ENCODE measurements around the gene KLHL3.
"Not testable (repeated sequence)": the region's sequence is repeated elsewhere in the genome, so short reads cannot be mapped to it uniquely, and the experiment has no call there.

Gene KLHL3

DNA sequence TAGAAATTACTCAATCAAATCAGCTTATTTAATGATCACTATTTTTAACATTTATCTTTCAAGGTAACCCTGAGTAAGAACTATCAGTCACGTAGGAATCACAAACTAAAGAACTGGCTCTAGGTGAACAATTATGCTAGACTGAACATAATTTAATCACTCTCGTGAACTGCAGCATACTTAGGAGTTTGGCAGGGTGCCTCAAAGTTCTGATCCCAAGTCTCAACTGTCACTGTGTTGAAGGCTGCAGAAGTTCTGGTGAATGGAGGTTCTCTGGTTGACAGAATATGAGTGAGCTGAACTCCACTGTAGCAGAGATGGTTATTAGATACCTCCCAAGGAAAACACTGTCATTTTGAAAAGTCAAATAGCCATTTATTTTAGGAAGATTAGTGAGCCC, 89.1 kb downstream of the KLHL3 start:
- WGBS, result 97% methylated on average over 2 of the region's 2 CpGs
- H3K9me3 ChIP-seq (ENCODE audit: insufficient read depth, low read depth, low read length), result no peaks in the 10 kb centered on the region

DNA sequence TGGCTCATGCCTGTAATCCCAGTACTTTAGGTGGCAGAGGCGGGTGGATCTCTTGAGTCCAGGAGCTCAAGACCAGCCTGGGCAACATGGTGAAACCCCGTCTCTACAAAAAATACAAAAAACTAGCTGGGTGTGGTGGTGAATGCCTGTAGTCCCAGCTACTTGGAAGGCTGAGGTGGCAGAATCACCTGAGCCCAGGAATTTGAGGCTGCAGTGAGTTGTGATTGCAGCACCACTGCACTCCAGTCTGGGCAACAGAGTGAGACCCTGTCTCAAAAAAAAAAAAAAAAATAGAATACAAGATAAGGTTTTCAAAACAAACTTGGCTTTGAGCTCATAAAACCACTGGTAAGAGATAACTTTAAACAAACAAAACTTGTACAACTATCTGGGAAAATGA, 92.8 kb downstream of the KLHL3 start:
- H3K9ac ChIP-seq (ENCODE audit: low read depth, low read length); H3K9me3 ChIP-seq (ENCODE audit: insufficient read depth, low read depth, low read length); H3K27ac ChIP-seq (ENCODE audit: low read depth, low read length); H3K36me3 ChIP-seq (ENCODE audit: insufficient read depth, low read length); H3K4me3 ChIP-seq (ENCODE audit: low read length); H3K27me3 ChIP-seq (ENCODE audit: insufficient read depth, low read length); H3K4me1 ChIP-seq (ENCODE audit: insufficient read depth, low read length): not testable (repeated sequence)
- 96% methylated on average over 2 of the region's 2 CpGs for WGBS

More for the DNA sequence above, 89.1 kb downstream of the KLHL3 start:
- Histone ChIP-seq H3K36me3 (ENCODE audit: insufficient read depth, low read length) (0 out of 2 replicates have a peak, but pooled peaks cover 8% of the 10 kb centered on the region), H3K4me1 (ENCODE audit: insufficient read depth, low read length) (no peaks in the 10 kb centered on the region), H3K9ac (ENCODE audit: low read depth, low read length) (no peak overlapping the region), H3K27ac (ENCODE audit: low read depth, low read length) (no peak overlapping the region), H3K4me3 (ENCODE audit: low read length) (no peak overlapping the region), H3K27me3 (ENCODE audit: insufficient read depth, low read length) (no peaks in the 10 kb centered on the region)

DNA sequence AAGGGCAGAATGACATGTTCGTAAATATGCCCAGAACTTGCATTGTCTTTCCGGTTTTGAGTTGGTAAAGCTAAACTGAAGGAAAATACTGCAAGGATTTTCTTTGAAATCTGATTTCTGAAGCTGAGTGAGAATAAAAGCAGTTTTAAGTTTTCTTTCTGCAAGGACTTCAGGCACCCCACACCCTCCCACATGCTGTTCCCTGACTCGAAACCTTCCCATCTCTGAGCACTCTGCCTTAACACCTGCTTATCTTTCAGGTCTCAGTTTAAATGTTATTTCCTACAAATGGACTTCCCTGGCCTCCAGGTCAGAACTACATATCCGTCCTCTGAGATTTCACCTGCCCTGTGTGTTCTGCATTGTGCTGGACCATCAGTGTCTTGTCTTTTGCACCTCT, 93.8 kb downstream of the KLHL3 start:
- Histone ChIP-seq H3K4me1 (ENCODE audit: insufficient read depth, low read length) (no peaks in the 10 kb centered on the region), H3K36me3 (ENCODE audit: insufficient read depth, low read length) (peaks cover 8% of the 10 kb centered on the region; the same call in 1 of the 2 replicates), H3K4me3 (ENCODE audit: low read length) (no peak overlapping the region), H3K27me3 (ENCODE audit: insufficient read depth, low read length) (no peaks in the 10 kb centered on the region), H3K9me3 (ENCODE audit: insufficient read depth, low read depth, low read length) (no peaks in the 10 kb centered on the region), H3K27ac (ENCODE audit: low read depth, low read length) (no peak overlapping the region), H3K9ac (ENCODE audit: low read depth, low read length) (no peak overlapping the region)
- WGBS, result 94% methylated on average over 4 of the region's 4 CpGs

DNA sequence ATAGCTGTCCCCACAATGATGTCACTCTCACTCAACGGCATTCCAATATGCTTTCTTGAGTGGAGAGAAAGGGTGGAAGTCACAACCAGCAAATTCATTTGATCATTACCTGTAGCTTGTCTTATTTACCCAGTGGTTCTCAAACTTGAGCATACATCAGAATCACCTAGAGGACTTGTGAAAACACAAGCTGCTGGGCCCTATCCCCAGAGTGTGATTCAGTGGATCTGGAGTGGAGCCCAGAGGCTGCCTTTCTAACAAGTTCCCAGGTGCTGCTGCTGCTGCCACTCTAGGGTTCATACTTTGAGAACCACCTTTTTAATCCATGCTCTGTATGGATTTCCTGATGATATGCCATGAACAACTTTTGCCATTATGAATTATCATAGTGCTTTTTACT, 94.7 kb downstream of the KLHL3 start:
- no peaks in the 10 kb centered on the region for H3K9me3 ChIP-seq (ENCODE audit: insufficient read depth, low read depth, low read length)
- H3K36me3 ChIP-seq (ENCODE audit: insufficient read depth, low read length), result peaks cover 6% of the 10 kb centered on the region; the same call in 1 of the 2 replicates
- H3K27ac ChIP-seq (ENCODE audit: low read depth, low read length), result no peak overlapping the region
- H3K4me3 ChIP-seq (ENCODE audit: low read length), result no peak overlapping the region
- H3K4me1 ChIP-seq (ENCODE audit: insufficient read depth, low read length), result no peaks in the 10 kb centered on the region
- 100% methylated on average over 1 of the region's 1 CpG for WGBS
- no peak overlapping the region for H3K9ac ChIP-seq (ENCODE audit: low read depth, low read length)
- H3K27me3 ChIP-seq (ENCODE audit: insufficient read depth, low read length), result no peaks in the 10 kb centered on the region

DNA sequence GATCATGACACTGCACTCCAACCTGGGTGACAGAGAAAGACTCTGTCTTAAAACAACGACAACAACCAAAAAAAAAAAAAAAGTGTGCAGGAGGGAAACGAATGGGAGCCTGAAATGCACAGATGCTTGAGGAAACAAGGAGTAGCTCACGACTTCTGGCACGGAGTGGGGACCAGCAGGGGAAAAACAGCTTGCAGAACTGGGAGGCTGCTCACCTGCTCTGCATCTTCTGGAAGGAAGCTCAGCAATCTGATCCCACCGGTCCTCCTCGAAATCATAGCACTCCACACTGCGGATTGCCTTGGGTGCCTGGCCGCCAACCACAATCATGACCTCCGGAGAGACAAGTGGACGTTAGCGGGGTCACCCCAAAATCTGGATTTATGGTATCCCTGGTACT, 96.2 kb downstream of the KLHL3 start:
- WGBS, result 85% methylated on average over 11 of the region's 11 CpGs
- H3K9ac ChIP-seq (ENCODE audit: low read depth, low read length), result no peak overlapping the region
- no peak overlapping the region for H3K27ac ChIP-seq (ENCODE audit: low read depth, low read length)
- peaks cover 6% of the 10 kb centered on the region; the same call in 1 of the 2 replicates for H3K36me3 ChIP-seq (ENCODE audit: insufficient read depth, low read length)
- no peaks in the 10 kb centered on the region; the same call in 1 of the 2 replicates for H3K4me1 ChIP-seq (ENCODE audit: insufficient read depth, low read length)
- H3K27me3 ChIP-seq (ENCODE audit: insufficient read depth, low read length), result no peaks in the 10 kb centered on the region
- no peaks in the 10 kb centered on the region for H3K9me3 ChIP-seq (ENCODE audit: insufficient read depth, low read depth, low read length)
- no peak overlapping the region for H3K4me3 ChIP-seq (ENCODE audit: low read length)

DNA sequence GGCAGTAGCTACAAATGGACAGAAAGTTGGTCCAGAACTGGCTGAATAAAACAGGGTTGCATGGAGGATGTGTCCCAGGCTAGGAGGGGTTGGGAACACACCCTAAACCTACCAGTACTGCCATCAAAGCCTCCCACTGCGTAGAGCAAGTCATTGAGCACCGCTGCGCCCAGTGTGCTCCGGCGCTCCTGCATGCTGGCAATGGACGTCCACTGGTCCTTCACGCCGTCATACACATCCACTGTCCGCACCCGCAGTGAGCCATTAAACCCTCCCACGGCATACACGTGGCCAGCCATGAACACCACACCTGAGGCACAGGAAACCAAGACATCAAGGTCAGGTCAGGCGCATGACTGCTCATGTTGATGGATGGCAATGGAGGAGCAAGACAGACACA, 97.0 kb downstream of the KLHL3 start:
- Histone ChIP-seq H3K27ac (ENCODE audit: low read depth, low read length) (no peak overlapping the region), H3K36me3 (ENCODE audit: insufficient read depth, low read length) (peaks cover 6% of the 10 kb centered on the region; the same call in 1 of the 2 replicates), H3K4me1 (ENCODE audit: insufficient read depth, low read length) (no peaks in the 10 kb centered on the region; the same call in 1 of the 2 replicates), H3K9me3 (ENCODE audit: insufficient read depth, low read depth, low read length) (no peaks in the 10 kb centered on the region), H3K27me3 (ENCODE audit: insufficient read depth, low read length) (no peaks in the 10 kb centered on the region), H3K9ac (ENCODE audit: low read depth, low read length) (no peak overlapping the region), H3K4me3 (ENCODE audit: low read length) (no peak overlapping the region)
- WGBS, result 91% methylated on average over 13 of the region's 13 CpGs

DNA sequence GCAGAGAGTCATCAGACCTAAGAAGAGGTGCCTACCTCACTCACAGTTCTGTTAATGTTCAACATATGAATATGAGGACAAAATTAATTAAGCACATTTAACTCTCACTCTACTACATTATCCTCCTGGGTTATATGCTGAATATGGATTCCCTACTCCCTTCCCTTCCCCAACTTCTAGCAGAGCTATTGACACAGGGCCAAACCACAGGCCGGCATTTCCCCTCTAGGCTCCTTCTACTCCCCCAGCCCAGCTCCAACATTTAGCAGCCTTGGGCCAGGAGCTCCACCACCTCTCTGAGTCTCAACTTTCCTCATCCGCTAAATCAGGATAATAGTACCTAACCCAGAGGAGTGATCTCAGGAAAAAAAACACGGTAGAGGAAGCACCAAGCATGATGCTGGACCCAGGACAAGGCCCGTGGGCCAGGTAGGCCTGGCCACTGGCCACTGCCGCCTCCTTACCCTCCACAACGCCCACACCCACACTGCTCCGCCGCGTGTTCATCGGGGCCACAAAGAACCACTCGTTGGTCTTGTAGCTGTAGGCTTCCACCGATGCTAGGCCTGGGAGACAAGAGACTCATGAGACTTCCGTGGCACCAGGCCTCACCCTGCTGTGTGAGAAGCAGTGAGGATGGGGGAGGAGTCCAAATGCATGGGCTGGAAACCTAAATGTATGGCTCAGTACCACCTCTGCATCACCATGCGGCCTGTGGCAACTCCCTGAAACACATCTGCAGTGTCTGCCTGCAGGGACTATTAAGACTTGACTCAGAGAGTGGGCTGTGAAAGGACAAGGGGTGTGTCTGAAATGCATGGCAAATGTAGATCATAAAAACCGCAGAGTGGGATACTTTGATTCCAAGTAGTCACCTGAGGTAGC, 98.8 kb downstream of the KLHL3 start:
- Histone ChIP-seq H3K4me3 (ENCODE audit: low read length) (no peak overlapping the region), H3K27ac (ENCODE audit: low read depth, low read length) (no peak overlapping the region), H3K4me1 (ENCODE audit: insufficient read depth, low read length) (no peaks in the 10 kb centered on the region; the same call in 1 of the 2 replicates), H3K27me3 (ENCODE audit: insufficient read depth, low read length) (no peaks in the 10 kb centered on the region), H3K9ac (ENCODE audit: low read depth, low read length) (no peak overlapping the region), H3K9me3 (ENCODE audit: insufficient read depth, low read depth, low read length) (no peaks in the 10 kb centered on the region), H3K36me3 (ENCODE audit: insufficient read depth, low read length) (peaks cover 6% of the 10 kb centered on the region; the same call in 1 of the 2 replicates)
- 95% methylated on average over 15 of the region's 15 CpGs for WGBS

DNA sequence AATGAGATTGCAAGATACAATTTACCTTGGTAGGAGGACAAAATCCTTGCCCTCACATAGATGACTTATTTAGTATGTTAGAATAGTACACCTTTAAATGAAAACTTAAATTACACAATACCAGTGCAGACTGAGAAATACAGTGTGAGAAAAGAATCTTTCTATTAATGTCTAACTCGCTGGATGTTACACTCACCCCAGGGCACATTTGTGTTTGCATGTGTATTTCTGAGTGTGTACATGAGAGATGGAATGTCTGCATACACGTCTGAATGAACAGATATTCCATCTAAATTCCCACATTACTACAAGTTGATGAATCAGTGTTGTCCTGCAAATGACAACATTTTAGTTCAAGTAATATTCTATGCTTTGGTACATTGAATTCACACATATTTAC, 99.8 kb downstream of the KLHL3 start:
- Histone ChIP-seq H3K4me3 (ENCODE audit: low read length) (no peak overlapping the region), H3K27ac (ENCODE audit: low read depth, low read length) (no peak overlapping the region), H3K4me1 (ENCODE audit: insufficient read depth, low read length) (no peaks in the 10 kb centered on the region; the same call in 1 of the 2 replicates), H3K9ac (ENCODE audit: low read depth, low read length) (no peak overlapping the region), H3K36me3 (ENCODE audit: insufficient read depth, low read length) (peaks cover 6% of the 10 kb centered on the region; the same call in 1 of the 2 replicates), H3K27me3 (ENCODE audit: insufficient read depth, low read length) (no peaks in the 10 kb centered on the region), H3K9me3 (ENCODE audit: insufficient read depth, low read depth, low read length) (no peaks in the 10 kb centered on the region)
- WGBS, result 100% methylated on average over 1 of the region's 2 CpGs

DNA sequence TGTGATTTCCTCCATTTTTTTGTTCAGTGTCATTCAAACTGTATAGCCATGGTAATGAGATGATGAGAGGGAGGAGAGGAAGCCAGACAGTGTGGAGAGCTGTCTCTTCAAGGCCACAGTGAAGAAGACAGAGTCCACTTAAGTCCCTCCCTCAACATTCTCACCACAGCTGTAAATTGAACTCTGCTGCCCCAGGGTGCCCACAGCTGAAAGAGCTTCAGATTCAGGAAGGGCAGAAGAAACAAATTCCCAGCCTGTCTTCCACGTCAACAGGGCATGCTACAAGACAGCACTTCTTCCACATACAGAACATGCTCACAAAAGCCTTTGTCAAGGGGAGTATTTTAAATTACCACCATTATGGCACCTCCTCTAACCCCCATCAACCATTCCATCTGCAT, 100.4 kb downstream of the KLHL3 start:
- Histone ChIP-seq H3K27ac (ENCODE audit: low read depth, low read length) (no peak overlapping the region), H3K4me1 (ENCODE audit: insufficient read depth, low read length) (no peaks in the 10 kb centered on the region; the same call in 1 of the 2 replicates), H3K9ac (ENCODE audit: low read depth, low read length) (no peak overlapping the region), H3K36me3 (ENCODE audit: insufficient read depth, low read length) (peaks cover 6% of the 10 kb centered on the region; the same call in 1 of the 2 replicates), H3K4me3 (ENCODE audit: low read length) (no peak overlapping the region), H3K9me3 (ENCODE audit: insufficient read depth, low read depth, low read length) (no peaks in the 10 kb centered on the region), H3K27me3 (ENCODE audit: insufficient read depth, low read length) (no peaks in the 10 kb centered on the region)
- 86% methylated on average over 1 of the region's 1 CpG for WGBS

DNA sequence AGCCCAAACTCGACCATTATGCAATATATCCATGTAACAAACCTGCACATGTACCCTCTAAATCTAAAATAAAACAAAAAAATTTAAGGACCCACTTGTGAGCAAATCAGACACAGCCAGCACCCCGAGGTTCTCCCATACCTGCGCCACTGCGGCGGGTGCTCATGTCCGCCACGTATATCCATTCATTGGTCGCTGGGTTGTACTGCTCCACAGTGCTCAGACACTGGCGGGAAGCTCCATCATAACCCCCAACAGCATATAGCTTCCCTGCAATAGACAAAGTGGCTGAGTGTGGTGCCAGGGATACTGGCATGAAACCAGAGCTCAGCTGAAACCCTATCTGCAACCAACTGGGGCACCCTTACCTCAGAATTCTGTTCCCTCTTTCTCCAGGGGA, 102.0 kb downstream of the KLHL3 start:
- no peak overlapping the region for H3K4me3 ChIP-seq (ENCODE audit: low read length)
- no peaks in the 10 kb centered on the region for H3K27me3 ChIP-seq (ENCODE audit: insufficient read depth, low read length)
- no peak overlapping the region for H3K27ac ChIP-seq (ENCODE audit: low read depth, low read length)
- H3K4me1 ChIP-seq (ENCODE audit: insufficient read depth, low read length), result peaks cover 6% of the 10 kb centered on the region; the same call in 1 of the 2 replicates
- no peaks in the 10 kb centered on the region for H3K9me3 ChIP-seq (ENCODE audit: insufficient read depth, low read depth, low read length)
- peaks cover 6% of the 10 kb centered on the region; the same call in 1 of the 2 replicates for H3K36me3 ChIP-seq (ENCODE audit: insufficient read depth, low read length)
- 97% methylated on average over 9 of the region's 9 CpGs for WGBS
- no peak overlapping the region for H3K9ac ChIP-seq (ENCODE audit: low read depth, low read length)

DNA sequence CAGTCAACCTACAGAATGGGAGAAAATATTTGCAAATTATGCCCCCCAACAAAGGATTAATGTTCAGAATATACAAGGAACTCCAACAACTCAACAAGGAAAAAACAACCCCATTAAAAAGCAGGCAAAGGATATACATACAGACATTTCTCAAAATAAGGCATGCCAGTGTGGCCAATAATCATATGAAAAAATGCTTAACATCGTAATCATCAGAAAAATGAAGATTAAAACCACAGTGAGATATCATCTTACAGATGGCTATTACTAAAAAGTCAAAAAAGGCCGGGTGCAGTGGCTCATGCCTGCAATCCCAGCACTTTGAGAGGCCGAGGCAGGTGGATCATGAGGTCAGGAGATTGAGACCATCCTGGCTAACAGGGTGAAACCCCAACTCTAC, 103.2 kb downstream of the KLHL3 start:
- Histone ChIP-seq H3K4me3 (ENCODE audit: low read length) (no peak overlapping the region), H3K27me3 (ENCODE audit: insufficient read depth, low read length) (no peaks in the 10 kb centered on the region), H3K27ac (ENCODE audit: low read depth, low read length) (no peak overlapping the region), H3K9me3 (ENCODE audit: insufficient read depth, low read depth, low read length) (no peaks in the 10 kb centered on the region), H3K4me1 (ENCODE audit: insufficient read depth, low read length) (peaks cover 6% of the 10 kb centered on the region; the same call in 1 of the 2 replicates), H3K36me3 (ENCODE audit: insufficient read depth, low read length) (peaks cover 4% of the 10 kb centered on the region; the same call in 1 of the 2 replicates), H3K9ac (ENCODE audit: low read depth, low read length) (no peak overlapping the region)
- WGBS, result 100% methylated on average over 3 of the region's 3 CpGs

All from HUES64 (cell line).